Effector CD8-positive, alpha-beta T cell (primary cell): ENCODE measurements around the gene ZNF77.
"Not testable (repeated sequence)": the region's sequence is repeated elsewhere in the genome, so short reads cannot be mapped to it uniquely, and the experiment has no call there.

Source experiments
- DNase-seq: peaks from one replicate; lab custom pipeline; 2025; lab: John Stamatoyannopoulos, UW

ZNF77 gene

GRCh38 chr19:2917275-2918184, 27.2 kb downstream of the ZNF77 start:
- DNase-seq, result no peak

DNA sequence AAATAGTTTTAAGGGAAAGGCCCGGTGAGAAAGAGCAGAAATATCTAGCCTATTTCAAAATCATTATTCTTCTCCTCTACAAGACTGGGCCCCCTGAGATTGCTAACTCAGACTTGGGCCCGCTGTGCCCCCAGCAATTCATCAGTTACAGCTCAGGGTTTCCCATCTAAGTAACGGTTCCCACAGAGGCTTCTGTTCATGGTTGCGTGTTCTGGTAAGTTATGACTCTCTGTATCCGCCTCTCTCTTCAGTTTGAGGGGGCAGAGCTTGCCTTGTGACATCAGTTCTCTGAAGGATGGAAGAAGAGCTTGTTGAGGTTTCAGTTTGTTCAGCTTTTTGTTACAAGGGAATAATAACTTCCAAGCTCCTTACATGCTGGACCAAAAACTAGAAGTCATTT, 32.5 kb downstream of the ZNF77 start:
- no peak for DNase-seq

DNA sequence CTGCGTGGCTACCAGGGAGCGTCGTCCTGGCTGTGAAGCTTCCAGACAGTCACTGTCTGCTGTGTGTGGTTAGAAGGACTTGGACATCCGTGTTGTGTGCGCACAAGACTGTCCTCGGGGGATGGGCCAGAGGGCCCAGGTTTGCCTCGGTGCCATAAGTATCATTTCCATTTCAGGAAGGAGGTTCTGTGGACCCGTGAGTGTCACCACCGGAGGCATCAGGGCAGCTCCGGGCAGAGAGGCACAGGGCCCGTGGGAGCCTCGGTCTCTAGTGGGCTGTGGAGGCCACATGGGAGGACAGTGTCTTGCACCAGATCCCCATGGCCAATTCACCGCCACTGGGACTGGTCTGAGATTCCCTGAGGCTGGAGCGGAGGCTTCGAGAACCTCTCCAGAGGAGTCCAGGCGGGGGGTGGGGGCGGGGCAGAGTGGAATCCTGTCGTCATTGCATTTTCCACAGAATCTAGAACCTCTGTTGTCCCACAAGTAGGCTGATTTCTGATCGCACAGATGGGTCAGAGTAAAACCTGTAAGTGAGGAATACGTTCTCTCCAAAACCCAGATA, 38.1 kb downstream of the ZNF77 start:
- DNase-seq, result no peak

- no peak for DNase-seq
Measured at GRCh38 chr19:2905918-2906519, 38.8 kb downstream of the ZNF77 start.

GRCh38 chr19:2903326-2903725, 41.4 kb downstream of the ZNF77 start:
- DNase-seq, result not testable (repeated sequence)

- DNase-seq, result no peak
Measured at GRCh38 chr19:2902590-2903218, 42.1 kb downstream of the ZNF77 start.

- peak; percentile 95 for DNase-seq
Measured at GRCh38 chr19:2900296-2901252, 44.2 kb downstream of the ZNF77 start, which contains the start of gene ZNF57. TSS of gene ZNF57 (plus strand) at chr19:2900928. CDS start at chr19:2901046, 118 bp downstream.

DNA sequence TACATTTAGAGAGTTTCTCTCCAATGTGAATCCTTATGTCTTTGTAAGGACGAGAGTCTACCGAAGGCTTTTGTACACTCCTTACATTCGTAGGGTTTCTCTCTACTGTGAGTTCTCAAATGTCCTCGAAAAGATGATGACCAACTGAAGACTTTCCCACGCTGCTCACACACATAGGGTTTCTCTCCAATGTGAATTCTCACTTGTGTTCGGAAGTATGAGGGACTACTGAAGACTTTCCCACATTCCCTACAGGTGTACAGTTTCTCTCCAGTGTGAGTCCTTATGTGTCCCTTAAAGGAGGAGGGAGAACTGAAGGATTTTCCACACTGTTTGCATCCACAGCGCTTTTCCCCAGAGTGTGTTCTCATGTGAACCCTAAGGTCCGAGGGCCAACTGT, 48.1 kb downstream of the ZNF77 start:
- DNase-seq, result no peak

GRCh38 chr19:2890531-2890930, 54.2 kb downstream of the ZNF77 start:
- DNase-seq, result not testable (repeated sequence)

- DNase-seq, result peak; percentile 49
Measured at GRCh38 chr19:2888731-2889224, 56.0 kb downstream of the ZNF77 start.

- DNase-seq, result no peak
Measured at GRCh38 chr19:2887391-2887914, 57.3 kb downstream of the ZNF77 start.

DNA sequence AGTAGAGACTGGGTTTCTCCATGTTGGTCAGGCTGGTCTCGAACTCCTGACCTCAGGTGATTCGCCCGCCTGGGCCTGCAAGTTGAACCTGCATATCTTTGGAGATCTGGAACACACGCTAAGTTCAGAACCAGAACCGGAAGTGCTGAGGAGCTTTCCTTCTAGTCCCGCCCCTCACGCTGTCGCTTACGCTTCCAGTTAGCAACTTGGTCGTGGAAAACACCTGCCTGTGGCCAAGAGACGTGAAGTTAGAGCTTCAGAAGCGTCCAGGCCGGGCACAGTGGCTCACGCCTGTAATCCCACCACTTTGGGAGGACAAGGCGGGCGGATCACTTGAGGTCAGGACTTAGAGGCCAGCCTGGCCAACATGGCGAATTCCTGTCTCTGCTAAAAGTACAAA, 59.0 kb downstream of the ZNF77 start:
- no peak for DNase-seq

GRCh38 chr19:2883686-2884439, 60.9 kb downstream of the ZNF77 start:
- no peak for DNase-seq
